Activated T-helper 1 cell treated with anti-CD3 and anti-CD28 coated beads, Interleukin-12 subunit alpha, Interleukin-12 subunit beta, Interleukin-2, Interleukin-4 antibody, amounts not matched to agents 30 ng/mL and 10 ng/mL and 1 ng/mL, durations not matched to agents 14 hours and 24 hours and 36 hours (primary cell): ENCODE data around the gene STK39. TPM values are rescaled to one million over a fixed set of nuclear protein-coding genes. Genes with fewer than 3 reads are reported as not detected.
"Not testable (repeated sequence)": the region's sequence is repeated elsewhere in the genome, so short reads cannot be mapped to it uniquely, and the experiment has no call there.

Source experiments
- DNase-seq: peaks from one replicate; pipeline ENCODE4 v3.0.0; 2021; ENCODE audit warnings: low spot score
- H3K27ac Mint-ChIP-seq: one replicate; pipeline ENCODE4 v1.8.0; 2021; ENCODE audit warnings: mild to moderate bottlenecking, mixed read lengths
- H3K27me3 Mint-ChIP-seq: one replicate; pipeline ENCODE4 v1.8.0; 2022; ENCODE audit warnings: mild to moderate bottlenecking, moderate library complexity, mixed read lengths; ENCODE audit not compliant: insufficient read depth
- H3K36me3 Mint-ChIP-seq: one replicate; pipeline ENCODE4 v1.8.0; 2021; ENCODE audit warnings: low read depth, mixed read lengths
- H3K4me1 Mint-ChIP-seq: one replicate; pipeline ENCODE4 v1.8.0; 2021; ENCODE audit warnings: low read depth, mixed read lengths
- H3K4me3 Mint-ChIP-seq: one replicate; pipeline ENCODE4 v1.8.0; 2021; ENCODE audit warnings: mild to moderate bottlenecking, moderate library complexity, mixed read lengths
- H3K9me3 Mint-ChIP-seq: one replicate; pipeline ENCODE4 v1.8.0; 2021; ENCODE audit warnings: mixed read lengths
- intact Hi-C: fragments of 100-400 bp; cut with micrococcal nuclease; formaldehyde crosslinking; loops from one replicate; pipeline ENCODE4 v1.15.1; 2024
- total RNA-seq: library from RNA; stranded (reverse); gene quantifications from 2 replicates; pipeline ENCODE4 v1.2.3, GENCODE V29; 2022

The STK39 gene
- total RNA-seq, 1 donor from 2014 or later, result 32.6 TPM

DNA sequence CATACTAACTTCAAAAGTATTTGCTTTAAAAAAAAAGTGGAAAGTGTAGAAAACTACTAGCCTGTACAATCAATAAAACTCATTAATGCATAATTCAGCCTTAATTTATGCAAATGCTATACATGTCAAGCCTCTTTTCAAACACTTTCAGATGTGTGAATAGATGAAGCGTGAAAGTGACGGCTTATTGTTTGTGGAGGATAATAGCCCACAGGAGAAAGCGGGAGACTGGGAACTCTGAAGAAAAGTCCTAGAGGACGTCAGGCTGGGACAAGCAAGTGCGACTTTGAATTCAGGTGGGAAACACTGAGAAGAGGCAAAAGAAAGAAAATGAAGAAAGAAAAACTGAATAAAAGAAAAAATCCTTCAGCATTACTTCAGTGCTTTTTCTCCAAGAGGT lies 108.5 kb downstream of the STK39 start:
- no peak overlapping the region for H3K4me3 Mint-ChIP-seq
- H3K27ac Mint-ChIP-seq, result no peak overlapping the region
- peaks cover 20% of the 10 kb centered on the region for H3K4me1 Mint-ChIP-seq
- H3K27me3 Mint-ChIP-seq, result no peaks in the 10 kb centered on the region
- DNase-seq, result no peak
- intact Hi-C loops, result loop anchor here (5.0 kb wide), 1 partner anchor 783 kb away; no protein-coding TSS in a partner anchor
- H3K36me3 Mint-ChIP-seq, result peaks cover 15% of the 10 kb centered on the region
- H3K9me3 Mint-ChIP-seq, result no peaks in the 10 kb centered on the region

DNA sequence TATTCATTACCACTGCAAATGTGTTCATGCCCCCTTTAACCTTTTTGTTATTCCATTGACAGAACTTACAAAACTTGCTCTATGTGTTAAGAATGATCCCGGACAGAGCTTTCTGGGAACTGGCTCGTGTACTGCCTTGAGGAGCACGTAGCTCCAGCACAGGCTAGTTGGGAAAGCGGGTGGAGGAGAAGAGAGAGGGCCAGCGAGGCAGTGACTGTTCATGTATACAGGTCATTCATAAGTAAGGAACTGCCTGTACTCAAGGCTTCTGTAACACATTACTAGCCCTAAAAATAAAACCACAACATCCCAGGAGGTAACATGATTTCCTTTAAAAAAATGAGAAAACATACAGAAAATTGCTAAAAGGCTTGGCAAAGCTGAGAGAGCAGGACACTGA lies 109.0 kb downstream of the STK39 start:
- Mint-ChIP-seq H3K9me3 (no peaks in the 10 kb centered on the region), H3K4me1 (peaks cover 20% of the 10 kb centered on the region), H3K36me3 (peaks cover 14% of the 10 kb centered on the region), H3K27ac (no peak overlapping the region), H3K27me3 (no peaks in the 10 kb centered on the region), H3K4me3 (no peak overlapping the region)
- DNase-seq, result no peak
- intact Hi-C loops, result loop anchor here (5.0 kb wide), 1 partner anchor 784 kb away; no protein-coding TSS in a partner anchor

DNA sequence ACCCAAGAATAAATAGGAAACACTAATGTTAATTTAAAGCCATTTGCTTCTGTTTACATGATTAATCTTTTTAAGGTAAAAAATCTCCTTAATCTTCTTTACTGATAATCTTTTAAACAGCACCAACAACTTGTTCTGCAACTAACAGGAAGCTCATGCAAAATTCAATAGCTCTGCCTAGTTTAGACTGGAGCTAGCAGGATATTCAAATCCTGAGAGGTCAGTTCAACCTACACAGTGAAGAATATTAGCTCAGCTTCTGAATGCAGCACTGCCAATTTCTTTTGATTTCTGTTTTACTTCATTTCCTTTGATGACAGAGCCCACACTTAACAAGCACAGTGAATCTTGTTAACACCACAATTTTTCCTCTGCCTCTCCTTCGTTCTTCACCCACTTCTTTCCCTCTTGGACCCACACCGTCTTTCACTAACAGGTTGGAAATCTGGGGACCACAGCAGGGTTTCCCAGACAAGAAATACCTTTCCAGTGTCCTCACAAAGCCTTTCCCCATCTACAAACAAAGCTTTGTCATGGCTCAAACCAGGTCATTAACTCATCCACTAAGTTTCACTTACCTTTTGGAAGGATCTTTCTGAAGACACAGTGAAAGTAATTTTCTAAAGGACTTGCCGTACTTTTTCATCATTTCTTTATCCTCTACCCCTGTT lies 109.8 kb downstream of the STK39 start:
- no peak overlapping the region for H3K27ac Mint-ChIP-seq
- peaks cover 20% of the 10 kb centered on the region for H3K4me1 Mint-ChIP-seq
- intact Hi-C loops, result loop anchor here (5.0 kb wide), 1 partner anchor 785 kb away; no protein-coding TSS in a partner anchor
- H3K4me3 Mint-ChIP-seq, result no peak overlapping the region
- no peaks in the 10 kb centered on the region for H3K27me3 Mint-ChIP-seq
- no peaks in the 10 kb centered on the region for H3K9me3 Mint-ChIP-seq
- peaks cover 15% of the 10 kb centered on the region for H3K36me3 Mint-ChIP-seq
- no peak for DNase-seq

DNA sequence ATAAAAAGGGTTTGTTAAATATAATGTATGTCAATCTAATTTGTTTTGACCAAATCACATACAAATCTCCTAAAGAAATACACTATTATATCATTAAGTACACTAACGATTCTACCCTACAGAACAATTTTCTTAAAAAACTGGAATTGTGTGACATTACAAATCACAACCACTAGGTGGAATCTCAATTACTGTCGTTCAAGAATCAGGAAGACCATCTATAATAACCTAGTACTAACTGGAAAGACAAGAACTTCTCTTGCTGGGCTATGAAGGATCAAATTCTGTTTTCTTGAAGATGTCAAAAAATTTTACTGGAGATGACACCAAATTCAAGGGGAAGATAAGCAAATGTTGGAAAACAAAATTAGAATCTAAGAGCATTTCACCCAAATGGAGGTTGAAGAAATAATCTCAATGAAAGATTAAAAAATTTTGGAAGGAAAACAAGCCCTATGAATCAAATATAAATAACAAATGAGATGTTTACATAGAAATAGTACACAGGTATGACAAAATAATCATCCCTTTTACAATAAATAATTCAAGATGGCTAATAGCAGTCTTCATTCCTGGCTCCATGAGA lies 110.9 kb downstream of the STK39 start:
- intact Hi-C loops, result loop anchor here (1.0 to 5.0 kb wide), 3 partner anchors 111 to 786 kb away; partner anchors contain the start of gene STK39
- H3K9me3 Mint-ChIP-seq, result no peaks in the 10 kb centered on the region
- H3K27me3 Mint-ChIP-seq, result no peaks in the 10 kb centered on the region
- no peak overlapping the region for H3K4me3 Mint-ChIP-seq
- H3K27ac Mint-ChIP-seq, result no peak overlapping the region
- peaks cover 19% of the 10 kb centered on the region for H3K36me3 Mint-ChIP-seq
- H3K4me1 Mint-ChIP-seq, result peaks cover 20% of the 10 kb centered on the region
- DNase-seq, result no peak

DNA sequence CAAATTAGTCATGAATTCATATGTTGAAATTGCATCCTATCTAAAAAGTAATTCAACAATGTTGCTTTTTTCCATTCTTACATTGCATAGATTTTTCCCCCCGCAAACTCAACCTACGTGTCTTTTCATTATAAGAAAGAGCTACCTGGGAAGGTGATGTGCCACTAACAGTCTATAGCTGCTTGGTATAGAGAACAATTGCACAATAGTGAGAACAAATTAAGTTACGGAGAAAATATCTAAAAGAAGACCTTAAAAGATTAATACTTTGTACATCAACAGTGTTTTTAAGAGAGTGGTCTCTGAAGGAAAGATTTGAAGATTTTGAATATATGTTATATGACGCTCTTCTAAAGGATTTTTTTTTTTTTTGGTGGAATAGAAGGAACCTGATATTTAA lies 111.8 kb downstream of the STK39 start:
- no peak for DNase-seq
- Mint-ChIP-seq H3K27ac (no peak overlapping the region), H3K36me3 (peaks cover 21% of the 10 kb centered on the region), H3K27me3 (no peaks in the 10 kb centered on the region), H3K4me3 (no peak overlapping the region), H3K9me3 (no peaks in the 10 kb centered on the region), H3K4me1 (peaks cover 22% of the 10 kb centered on the region)
- intact Hi-C loops, result loop anchor here (1.0 to 5.0 kb wide), 3 partner anchors 112 to 787 kb away; partner anchors contain the start of gene STK39

DNA sequence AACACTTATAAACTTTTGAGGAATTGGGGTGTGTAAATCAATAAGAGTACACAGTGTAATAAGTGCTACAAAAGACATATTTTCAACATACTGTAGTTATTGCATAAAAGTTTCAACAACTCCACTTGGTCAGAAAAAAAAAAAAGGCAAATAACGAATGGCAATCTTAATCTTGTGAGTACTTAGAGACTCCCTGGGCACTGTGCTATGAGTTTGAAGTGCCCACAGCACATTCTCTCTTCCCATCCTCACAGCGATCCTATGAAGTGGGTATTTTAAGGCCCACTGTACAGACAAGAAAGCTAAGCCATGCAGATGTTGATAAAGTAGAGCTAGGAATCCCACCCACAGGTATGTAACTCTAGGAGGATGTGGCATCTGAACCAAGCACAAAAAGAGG lies 112.3 kb downstream of the STK39 start:
- Mint-ChIP-seq H3K4me1 (peaks cover 25% of the 10 kb centered on the region), H3K27ac (no peak overlapping the region), H3K4me3 (no peak overlapping the region), H3K9me3 (no peaks in the 10 kb centered on the region), H3K36me3 (peaks cover 23% of the 10 kb centered on the region), H3K27me3 (no peaks in the 10 kb centered on the region)
- intact Hi-C loops, result loop anchor here (5.0 kb wide), 1 partner anchor 787 kb away; no protein-coding TSS in a partner anchor
- no peak for DNase-seq

- Mint-ChIP-seq H3K27ac (no peak overlapping the region), H3K9me3 (no peaks in the 10 kb centered on the region), H3K36me3 (peaks cover 27% of the 10 kb centered on the region), H3K4me3 (no peak overlapping the region), H3K27me3 (no peaks in the 10 kb centered on the region), H3K4me1 (peaks cover 25% of the 10 kb centered on the region)
- intact Hi-C loops, result no loop called here
- no peak for DNase-seq
These were observed 112.9 kb downstream of the STK39 start for GRCh38 chr2:168134485-168134884.

DNA sequence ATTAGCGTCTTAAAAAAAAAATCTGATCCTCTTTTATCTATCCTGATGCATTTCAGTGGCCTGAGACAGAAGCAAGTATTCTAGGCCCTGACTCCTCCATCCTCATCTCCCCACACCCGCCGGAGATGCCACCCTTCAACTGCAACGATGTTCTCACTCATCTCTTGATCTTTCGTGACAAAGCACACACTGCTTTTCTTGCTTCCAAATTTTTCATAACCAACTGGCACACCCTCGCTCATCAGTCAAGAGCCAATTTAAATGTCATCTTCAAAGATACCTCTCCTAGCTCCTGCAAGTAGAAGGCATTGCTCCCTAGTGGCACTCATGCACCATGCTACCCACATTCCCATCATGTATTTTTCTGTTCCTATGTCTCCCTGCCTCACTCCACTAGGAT lies 115.0 kb downstream of the STK39 start:
- H3K27ac Mint-ChIP-seq, result no peak overlapping the region
- H3K9me3 Mint-ChIP-seq, result no peaks in the 10 kb centered on the region
- no peak for DNase-seq
- peaks cover 24% of the 10 kb centered on the region for H3K36me3 Mint-ChIP-seq
- no peak overlapping the region for H3K4me3 Mint-ChIP-seq
- no peaks in the 10 kb centered on the region for H3K27me3 Mint-ChIP-seq
- H3K4me1 Mint-ChIP-seq, result peaks cover 14% of the 10 kb centered on the region
- intact Hi-C loops, result no loop called here

GRCh38 chr2:168130346-168130745 lies 117.0 kb downstream of the STK39 start:
- H3K4me1 Mint-ChIP-seq, result peaks cover 5% of the 10 kb centered on the region
- no peak overlapping the region for H3K27ac Mint-ChIP-seq
- no peak overlapping the region for H3K4me3 Mint-ChIP-seq
- intact Hi-C loops, result no loop called here
- H3K36me3 Mint-ChIP-seq, result peaks cover 28% of the 10 kb centered on the region
- no peaks in the 10 kb centered on the region for H3K9me3 Mint-ChIP-seq
- H3K27me3 Mint-ChIP-seq, result no peaks in the 10 kb centered on the region
- DNase-seq, result no peak

- Mint-ChIP-seq H3K27me3 (no peaks in the 10 kb centered on the region), H3K36me3 (peaks cover 31% of the 10 kb centered on the region), H3K4me1 (peaks cover 5% of the 10 kb centered on the region), H3K27ac (no peak overlapping the region), H3K4me3 (no peak overlapping the region), H3K9me3 (peaks cover 1% of the 10 kb centered on the region)
- intact Hi-C loops, result no loop called here
- no peak for DNase-seq
These were observed 120.0 kb downstream of the STK39 start for GRCh38 chr2:168127371-168127770.

- peaks cover 15% of the 10 kb centered on the region for H3K36me3 Mint-ChIP-seq
These were observed 125.2 kb downstream of the STK39 start for GRCh38 chr2:168122210-168122609.

GRCh38 chr2:168120730-168121129 lies 126.7 kb downstream of the STK39 start:
- Mint-ChIP-seq H3K9me3 (peaks cover 5% of the 10 kb centered on the region), H3K27ac (no peak overlapping the region), H3K4me3 (no peak overlapping the region), H3K36me3 (peaks cover 7% of the 10 kb centered on the region), H3K4me1 (no peaks in the 10 kb centered on the region), H3K27me3 (no peaks in the 10 kb centered on the region)
- intact Hi-C loops, result no loop called here
- no peak for DNase-seq

More at GRCh38 chr2:168122210-168122609, 125.2 kb downstream of the STK39 start:
- H3K27me3 Mint-ChIP-seq, H3K4me3 Mint-ChIP-seq, H3K4me1 Mint-ChIP-seq, intact Hi-C loops, DNase-seq, H3K27ac Mint-ChIP-seq, H3K9me3 Mint-ChIP-seq: not testable (repeated sequence)

DNA sequence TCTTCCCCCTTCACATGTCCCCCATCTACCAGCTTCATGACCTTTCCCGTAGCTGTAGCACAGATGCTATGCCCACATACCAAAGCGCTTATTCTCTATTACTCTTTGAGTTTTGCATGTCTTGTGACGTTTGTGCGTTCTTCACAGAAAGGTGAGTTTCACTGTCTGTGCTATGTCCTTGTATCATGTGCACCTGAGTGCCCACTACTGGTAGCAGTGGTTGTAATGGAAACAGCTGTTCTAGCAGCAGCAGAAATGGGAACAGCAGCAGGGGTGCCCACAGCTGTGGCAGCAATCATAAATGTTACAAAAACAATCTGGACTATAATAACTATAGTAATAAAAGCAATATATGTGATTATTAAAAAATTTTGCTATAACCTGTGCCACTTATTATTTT lies 127.1 kb downstream of the STK39 start:
- H3K27ac Mint-ChIP-seq, result no peak overlapping the region
- DNase-seq, result no peak
- H3K36me3 Mint-ChIP-seq, result peaks cover 7% of the 10 kb centered on the region
- no peaks in the 10 kb centered on the region for H3K4me1 Mint-ChIP-seq
- H3K9me3 Mint-ChIP-seq, result peaks cover 5% of the 10 kb centered on the region
- no peaks in the 10 kb centered on the region for H3K27me3 Mint-ChIP-seq
- intact Hi-C loops, result no loop called here
- no peak overlapping the region for H3K4me3 Mint-ChIP-seq
